Limb (tissue), 2 donors: ENCODE measurements around the gene KCNK6.
"Not testable (repeated sequence)": the region's sequence is repeated elsewhere in the genome, so short reads cannot be mapped to it uniquely, and the experiment has no call there.

Experiments
- DNase-seq, 2 donors: peaks; one replicate each; pipeline ENCODE4 v3.0.0-alpha.2; 2016; ENCODE audit errors: extremely low spot score in 2 of 2

KCNK6 gene

DNA sequence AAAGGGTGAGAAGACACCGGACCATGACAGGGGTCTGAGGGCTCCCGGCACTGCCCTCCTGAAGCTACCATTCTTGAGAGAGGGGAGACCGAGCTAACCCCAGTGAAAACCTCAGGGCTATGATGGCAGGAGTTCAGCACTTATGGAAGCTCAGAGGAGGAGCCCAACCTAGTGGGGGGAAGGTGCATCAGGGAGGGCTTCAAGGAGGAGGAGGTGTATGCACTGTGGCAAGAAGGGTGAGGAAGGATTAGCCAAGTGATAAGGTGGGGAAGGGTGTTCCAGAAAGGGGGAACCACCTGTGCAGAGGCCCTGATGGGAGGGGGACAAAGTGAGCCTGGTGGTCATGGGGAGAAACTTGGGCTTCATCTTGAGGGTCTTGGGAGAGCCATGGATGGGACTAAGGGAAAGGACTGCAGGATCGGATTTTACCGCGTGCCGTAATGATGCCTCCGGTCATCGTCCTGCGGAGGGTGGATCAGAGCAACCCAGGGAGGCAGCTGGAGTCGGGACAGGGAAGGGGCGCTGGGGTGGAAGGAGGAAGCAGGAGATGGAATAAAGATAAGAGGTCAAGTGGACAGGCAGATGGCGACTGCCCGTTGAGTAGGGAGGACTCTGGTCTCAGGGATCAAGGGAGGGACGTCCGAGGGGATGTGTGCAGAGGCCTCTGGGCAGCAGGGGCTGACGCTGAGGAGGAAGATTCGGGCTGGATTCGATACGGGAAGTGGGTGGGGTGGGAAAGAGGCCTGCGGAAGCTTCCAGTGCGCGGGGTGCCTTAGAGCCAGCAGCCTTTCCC is 41.4 kb downstream of the KCNK6 start:
- DNase-seq = no peak

DNA sequence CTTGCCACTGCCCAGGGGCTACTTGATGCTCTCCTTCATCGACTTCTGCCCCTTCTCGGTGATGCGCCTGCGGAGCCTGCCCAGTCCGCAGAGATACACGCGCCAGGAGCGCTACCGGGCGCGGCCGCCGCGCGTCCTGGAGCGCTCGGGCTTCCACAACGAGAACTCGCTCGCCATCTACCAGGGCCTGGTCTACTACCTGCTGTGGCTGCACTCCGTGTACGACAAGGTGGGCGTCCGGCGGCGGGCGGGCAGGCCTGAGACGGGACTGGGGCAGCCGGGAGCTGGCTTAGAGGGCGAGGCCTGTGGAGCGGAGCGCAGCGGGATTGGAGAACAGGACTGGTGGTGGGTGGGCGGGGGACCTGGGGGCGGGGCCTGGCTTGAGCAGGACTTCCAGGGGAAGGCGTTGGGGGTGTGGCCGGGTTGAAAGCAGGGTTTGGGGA is 42.0 kb downstream of the KCNK6 start:
- DNase-seq = peak; percentile 77 to 87

DNA sequence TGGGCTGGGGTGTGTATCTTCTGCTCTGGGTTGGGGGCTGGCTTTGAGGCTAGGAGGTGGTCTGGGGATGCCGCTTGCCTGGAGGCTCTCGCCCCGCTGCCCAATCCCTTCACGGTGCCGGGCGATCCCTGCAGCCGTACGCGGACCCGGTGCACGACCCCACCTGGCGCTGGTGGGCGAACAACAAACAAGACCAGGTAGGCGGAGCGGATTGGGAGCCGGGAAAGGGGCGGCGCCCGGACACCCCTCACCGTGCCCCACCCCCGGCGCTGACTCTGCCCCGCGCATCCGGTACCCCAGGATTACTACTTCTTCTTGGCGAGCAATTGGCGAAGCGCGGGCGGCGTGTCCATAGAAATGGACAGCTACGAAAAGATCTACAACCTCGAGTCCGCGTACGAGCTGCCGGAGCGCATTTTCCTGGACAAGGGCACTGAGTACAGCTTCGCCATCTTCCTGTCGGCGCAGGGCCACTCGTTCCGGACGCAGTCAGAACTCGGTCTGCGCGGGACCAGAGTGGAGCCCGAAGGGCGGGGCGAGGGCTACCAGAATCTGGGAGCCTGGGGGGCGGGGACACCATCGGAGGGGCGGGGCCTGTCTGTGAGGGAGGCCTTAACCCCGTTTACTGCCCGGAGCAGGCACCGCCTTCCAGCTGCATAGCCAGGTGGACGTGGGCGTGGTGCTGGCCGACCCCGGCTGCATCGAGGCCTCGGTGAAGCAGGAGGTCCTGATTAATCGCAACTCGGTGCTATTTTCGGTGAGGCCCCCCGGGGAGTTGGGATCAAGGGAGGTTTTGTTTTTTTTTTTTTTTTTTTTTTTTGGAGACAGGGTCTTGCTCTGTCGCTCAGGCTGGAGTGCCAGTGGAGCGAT is 42.7 kb downstream of the KCNK6 start:
- DNase-seq = peak; percentile 40 to 78

DNA sequence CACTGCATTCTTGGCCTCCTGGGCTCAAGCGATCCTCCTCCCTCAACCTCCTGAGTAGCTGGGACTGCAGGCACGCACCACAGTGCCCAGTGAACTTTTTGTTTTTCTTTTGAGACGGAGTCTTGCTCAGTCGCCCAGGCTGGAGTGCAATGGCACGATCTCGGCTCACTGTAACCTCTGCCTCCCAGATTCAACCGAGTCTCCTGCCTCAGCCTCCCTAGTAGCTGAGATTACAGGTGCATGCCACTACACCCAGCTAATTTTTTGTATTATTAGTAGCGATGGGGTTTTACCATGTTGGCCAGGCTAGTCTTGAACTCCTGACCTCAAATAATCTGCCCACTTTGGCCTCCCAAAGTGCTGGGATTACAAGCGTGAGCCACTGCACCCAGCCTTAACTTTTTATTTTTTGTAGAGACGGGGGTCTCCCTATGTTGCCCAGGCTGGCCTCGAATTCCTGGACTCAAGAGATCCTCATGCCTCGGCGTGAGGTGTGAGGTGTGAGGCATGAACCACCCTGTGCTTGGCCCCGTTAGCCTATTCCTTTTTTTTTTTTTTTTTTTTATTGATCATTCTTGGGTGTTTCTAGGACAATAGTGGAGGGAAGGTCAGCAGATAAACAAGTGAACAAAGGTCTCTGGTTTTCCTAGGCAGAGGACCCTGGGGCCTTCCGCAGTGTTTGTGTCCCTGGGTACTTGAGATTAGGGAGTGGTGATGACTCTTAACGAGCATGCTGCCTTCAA is 43.5 kb downstream of the KCNK6 start:
- not testable (repeated sequence) for DNase-seq

DNA sequence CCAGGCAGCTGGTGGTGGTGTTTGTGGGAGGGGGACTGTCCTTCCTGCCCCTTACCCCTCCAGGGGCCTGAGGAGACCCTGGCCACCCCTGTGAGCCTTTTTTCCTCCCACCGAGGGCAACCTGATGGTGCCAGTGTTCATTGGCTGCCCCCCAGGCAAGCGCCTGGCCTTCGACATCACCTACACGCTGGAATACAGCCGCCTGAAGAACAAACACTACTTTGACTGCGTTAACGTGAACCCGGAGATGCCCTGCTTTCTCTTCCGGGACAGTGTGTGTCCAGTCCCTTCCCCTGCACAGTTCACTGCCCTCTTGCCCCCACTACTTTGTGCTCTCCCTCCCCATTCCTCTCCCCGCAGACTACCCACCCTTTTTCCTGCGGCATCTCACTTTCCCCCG is 47.4 kb downstream of the KCNK6 start:
- no peak for DNase-seq

DNA sequence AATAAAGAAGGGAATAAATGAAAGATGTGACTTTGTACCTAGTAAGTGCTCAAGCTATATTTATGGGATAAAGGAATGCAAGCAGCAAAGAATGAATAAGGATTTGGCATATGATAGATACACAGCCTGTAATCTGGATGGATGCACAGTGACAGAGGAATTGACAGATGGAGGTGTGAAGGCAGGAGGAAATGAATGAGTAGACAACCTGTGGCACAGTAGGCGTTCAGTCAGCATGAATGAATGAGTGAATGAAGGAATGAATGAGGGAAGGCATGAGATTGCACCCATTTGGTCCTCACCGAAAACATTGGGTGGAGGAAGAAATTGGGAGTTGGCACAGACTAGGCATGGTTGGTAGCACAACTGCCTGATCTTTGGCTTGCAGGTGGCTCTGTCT is 49.9 kb downstream of the KCNK6 start:
- no peak for DNase-seq

DNA sequence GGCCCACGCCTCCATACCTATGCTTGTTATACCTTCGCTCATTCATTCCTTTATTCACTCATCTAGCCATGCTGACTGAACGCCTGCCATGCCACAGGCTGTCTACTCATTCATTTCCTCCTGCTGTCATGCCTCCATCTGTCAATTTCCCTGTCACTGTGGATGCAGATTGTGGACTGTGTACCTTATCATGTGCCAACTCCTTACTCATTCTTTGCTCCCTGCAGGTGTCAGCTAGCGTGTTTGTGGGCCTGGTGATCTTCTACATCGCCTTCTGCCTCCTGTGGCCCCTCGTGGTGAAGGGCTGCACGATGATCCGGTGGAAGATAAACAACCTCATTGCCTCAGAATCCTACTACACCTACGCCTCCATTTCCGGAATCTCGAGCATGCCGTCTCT is 50.7 kb downstream of the KCNK6 start:
- DNase-seq = no peak

DNA sequence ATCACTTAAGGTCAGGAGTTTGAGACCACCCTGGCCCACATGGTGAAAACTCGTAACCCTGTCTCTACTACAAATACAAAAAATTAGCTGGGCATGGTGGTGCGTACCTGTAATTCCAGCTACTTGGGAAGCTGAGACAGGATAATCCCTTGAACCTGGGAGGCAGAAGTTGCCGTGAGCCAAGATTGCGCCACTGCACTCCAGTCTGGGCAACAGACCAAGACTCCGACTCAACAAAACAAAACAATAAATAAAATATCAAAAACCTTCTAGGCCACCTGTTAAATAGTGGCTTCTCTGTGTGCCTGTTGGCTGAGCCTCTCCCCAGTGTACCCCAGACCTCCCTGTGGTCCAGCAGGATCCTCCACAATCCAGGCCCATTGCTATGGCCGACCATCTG is 51.4 kb downstream of the KCNK6 start:
- DNase-seq = no peak

DNA sequence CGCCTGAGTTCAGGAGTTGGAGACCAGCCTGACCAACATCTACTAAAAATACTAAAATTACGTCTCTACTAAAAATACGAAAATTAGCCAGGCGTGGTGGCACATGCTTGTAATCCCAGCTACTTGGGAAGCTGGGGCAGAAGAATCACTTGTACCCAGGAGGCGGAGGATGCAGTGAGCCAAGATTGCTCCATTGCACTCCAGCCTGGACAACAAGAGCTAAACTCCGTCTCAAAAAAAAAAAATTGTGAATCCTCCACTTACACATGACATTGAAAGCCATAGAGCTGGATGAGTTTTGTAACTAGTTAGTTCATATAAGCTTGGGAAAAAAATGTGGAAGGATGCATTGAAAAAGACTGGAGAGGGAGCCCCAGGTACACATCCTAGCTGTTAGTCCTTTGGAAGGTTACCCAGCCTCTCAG is 54.3 kb downstream of the KCNK6 start:
- DNase-seq = no peak

DNA sequence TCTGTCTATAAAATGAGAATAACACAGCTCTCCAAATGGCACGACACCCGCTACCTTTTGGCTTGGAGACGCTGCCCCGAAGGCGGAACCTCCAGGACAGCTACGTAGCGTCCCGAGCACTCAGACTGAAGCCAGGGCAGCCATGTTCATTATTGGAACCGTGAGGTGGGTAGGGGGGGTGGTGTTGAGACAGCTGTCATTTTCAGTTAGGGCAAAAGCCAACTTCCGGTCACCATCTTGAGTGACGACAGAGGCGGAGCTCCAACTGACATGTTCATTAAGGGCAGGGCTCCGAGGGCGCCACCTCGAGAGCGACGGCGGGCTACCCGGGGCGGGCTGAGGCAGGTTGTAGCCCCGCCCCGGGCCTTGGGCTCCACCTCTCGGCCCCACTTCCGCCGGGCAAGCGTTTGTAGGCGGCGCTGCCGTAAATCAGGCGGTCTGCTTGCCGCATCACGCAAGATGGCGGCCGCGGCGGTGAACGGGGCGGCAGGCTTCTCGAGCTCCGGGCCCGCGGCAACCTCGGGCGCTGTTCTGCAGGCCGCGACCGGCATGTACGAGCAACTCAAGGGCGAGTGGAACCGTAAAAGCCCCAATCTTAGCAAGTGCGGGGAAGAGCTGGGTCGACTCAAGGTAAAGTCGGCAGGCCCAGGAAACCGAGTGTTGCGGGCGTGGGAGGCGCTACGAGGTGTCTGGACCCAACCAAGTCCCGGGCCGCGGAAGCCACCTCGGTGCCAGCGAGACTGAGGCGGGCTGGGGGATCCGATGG is 54.9 kb downstream of the KCNK6 start, which contains the start of gene PSMD8:
Gene PSMD8 (plus strand): TSS at position 240 of the 766 bp plus-strand sequence. CDS start 31 bp downstream, at position 271.
- peak; percentile 98 to 99 for DNase-seq

DNA sequence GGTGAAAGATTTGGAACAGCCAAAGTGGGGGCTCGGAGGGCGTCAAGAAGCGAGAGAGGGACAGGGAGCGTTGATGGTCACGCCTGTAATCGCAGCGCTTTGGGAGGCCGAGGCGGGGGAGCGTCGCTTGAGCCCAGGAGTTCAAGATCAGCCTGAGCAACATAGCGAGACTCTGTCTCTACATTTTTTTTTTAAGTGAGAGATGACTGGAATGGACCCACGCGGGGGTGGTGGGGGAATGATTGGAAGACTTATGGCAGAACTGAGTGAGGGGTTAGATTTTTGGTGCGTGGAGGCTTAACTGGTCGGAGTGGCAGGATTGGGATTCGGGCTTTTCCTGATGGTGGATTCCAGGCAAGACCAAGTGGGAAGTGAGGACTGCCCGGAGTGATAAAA is 55.5 kb downstream of the KCNK6 start:
- no peak for DNase-seq

DNA sequence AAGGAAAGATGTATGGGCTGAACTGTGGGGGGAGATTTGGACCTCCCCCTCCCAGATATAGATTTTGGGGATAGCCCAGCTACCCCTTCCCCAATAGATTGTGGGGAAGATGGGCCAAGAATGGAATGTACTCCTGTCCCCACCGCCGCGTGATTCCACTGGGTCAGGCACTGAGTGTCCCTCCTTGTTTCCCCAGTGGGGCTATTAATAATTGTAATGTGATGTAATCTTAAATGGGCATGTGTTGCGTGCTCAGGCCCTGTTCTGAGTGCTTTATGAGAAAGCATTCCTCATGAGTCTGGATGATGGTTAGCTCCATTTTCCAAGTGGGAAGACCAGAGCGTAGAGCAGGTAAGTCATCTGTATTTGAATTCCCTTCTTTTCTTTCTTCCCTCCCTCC is 56.1 kb downstream of the KCNK6 start:
- no peak for DNase-seq

DNA sequence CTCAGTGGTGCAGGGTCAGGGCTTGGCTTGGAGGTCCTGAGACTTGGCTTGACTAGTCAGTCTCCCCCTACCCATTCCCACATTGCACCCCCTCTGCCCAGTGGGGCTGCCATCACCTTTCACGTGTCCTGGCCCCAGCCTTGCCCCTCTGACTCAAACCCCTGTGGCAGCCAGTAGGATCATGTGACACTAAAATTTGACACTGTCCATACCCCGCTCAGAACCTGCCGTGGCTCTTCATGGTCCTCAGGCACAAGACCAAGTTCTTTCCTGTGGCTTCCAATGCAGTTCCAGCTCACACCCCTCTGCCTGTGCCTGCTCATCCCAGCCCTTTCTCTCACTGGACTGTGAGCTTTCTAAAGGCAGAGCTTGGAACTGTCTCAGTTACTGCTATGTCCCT is 56.9 kb downstream of the KCNK6 start:
- DNase-seq = no peak

DNA sequence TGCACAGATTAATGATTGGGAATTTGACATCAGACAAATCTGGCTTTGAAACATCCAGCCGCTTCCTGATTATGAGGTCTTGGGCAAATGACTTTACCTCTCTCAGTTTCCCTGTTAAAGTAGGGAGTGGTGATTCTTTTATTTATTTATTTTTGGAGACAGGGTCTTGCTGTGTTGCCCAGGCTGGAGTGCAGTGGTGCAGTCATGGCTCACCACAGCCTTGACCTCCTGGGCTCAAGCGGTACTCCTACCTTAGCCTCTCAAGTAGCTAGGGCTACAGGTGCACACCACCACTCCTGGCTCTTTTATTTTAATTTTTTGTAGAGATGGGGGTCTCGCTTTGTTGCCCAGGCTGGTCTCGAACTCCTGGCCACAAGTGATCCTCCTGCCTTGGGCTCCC is 57.4 kb downstream of the KCNK6 start:
- DNase-seq = no peak

DNA sequence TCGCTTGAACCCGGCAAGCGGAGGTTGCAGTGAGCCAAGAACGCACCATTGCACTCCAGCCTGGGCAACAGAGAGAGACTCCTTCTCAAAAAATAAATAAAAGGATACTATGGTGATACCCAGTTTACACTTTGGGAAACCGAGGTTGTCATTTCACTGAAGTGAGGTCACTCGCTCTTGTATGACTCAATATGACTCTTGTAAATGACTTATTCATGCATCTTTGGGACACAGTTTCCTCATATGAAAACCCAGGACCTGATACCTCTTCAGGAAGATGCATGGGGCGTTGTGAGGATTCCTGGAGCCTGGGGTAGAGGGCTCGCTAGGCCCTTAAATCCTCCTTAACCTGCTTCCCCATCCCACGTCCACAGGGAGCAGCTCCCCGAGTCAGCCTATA is 59.2 kb downstream of the KCNK6 start:
- DNase-seq = no peak

DNA sequence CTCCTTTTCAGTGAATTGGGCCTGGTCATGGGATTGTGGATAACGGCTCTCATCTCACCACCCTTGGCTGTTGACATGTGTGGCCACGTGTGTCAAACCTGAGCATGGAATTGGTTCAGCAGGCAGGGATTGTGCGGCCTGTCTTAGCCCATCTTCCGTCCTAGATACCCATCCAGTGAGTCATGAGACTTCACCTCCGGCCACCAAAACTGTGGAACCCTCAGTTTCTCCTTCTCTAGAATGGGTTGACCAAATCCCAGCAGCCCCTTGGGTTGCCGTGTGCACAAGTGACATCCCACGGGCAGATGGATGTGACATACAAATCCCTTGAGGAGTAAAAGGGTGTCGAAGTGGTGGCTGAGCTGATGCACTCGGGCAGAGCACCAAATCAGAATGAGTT is 61.5 kb downstream of the KCNK6 start:
- DNase-seq = no peak
